H9 (cell line): ENCODE measurements around the gene ZSWIM9. TPM values are rescaled to one million over a fixed set of nuclear protein-coding genes. Genes with fewer than 3 reads are reported as not detected.

ENCODE experiments used
- DNase-seq: peaks from one replicate; pipeline ENCODE4 v3.0.0-alpha.2; 2017
- H2AFZ ChIP-seq: one replicate; pipeline ENCODE4 v1.6.1; 2013; ENCODE audit warnings: mild to moderate bottlenecking, low read length, control low read depth, moderate library complexity
- H2AK5ac ChIP-seq: 2 replicates; pipeline ENCODE4 v1.6.1; 2013; ENCODE audit warnings: low read length, control low read depth, mixed read lengths; ENCODE audit not compliant: insufficient read length
- H2BK120ac ChIP-seq: one replicate; pipeline ENCODE4 v1.6.1; 2013; ENCODE audit warnings: low read depth, mild to moderate bottlenecking, low read length, control low read depth, inconsistent platforms; ENCODE audit not compliant: poor library complexity, severe bottlenecking
- H2BK12ac ChIP-seq: 2 replicates; pipeline ENCODE4 v1.6.1; 2013; ENCODE audit warnings: low read length, control low read depth, mixed read lengths, low read depth; ENCODE audit not compliant: insufficient read length
- H2BK15ac ChIP-seq: 2 replicates; pipeline ENCODE4 v1.6.1; 2013; ENCODE audit warnings: low read depth, low read length, control low read depth
- H2BK20ac ChIP-seq: one replicate; pipeline ENCODE4 v1.6.1; 2013; ENCODE audit warnings: low read depth, mild to moderate bottlenecking, low read length, control low read depth, inconsistent platforms; ENCODE audit not compliant: poor library complexity, severe bottlenecking
- H2BK5ac ChIP-seq: 2 replicates; pipeline ENCODE4 v1.6.1; 2013; ENCODE audit warnings: low read length, control low read depth, mixed read lengths; ENCODE audit not compliant: insufficient read length
- H3K14ac ChIP-seq: 2 replicates; pipeline ENCODE4 v1.6.1; 2013; ENCODE audit warnings: low read length, control low read depth; ENCODE audit not compliant: insufficient read depth
- H3K18ac ChIP-seq: 2 replicates; pipeline ENCODE4 v1.6.1; 2013; ENCODE audit warnings: low read depth, mild to moderate bottlenecking, mixed read lengths, low read length, control low read depth; ENCODE audit not compliant: insufficient read length
- H3K23ac ChIP-seq: 2 replicates; pipeline ENCODE4 v1.6.1; 2013; ENCODE audit warnings: low read length, control low read depth, mixed read lengths, low read depth; ENCODE audit not compliant: insufficient read length
- H3K23me2 ChIP-seq: 2 replicates; pipeline ENCODE4 v1.6.1; 2013; ENCODE audit warnings: low read depth, mild to moderate bottlenecking, mixed read lengths, low read length, control low read depth; ENCODE audit not compliant: insufficient read length, poor library complexity, severe bottlenecking
- H3K27ac ChIP-seq: 2 replicates; pipeline ENCODE4 v1.5.1; 2013; ENCODE audit warnings: low read length, control low read depth, mixed read lengths, low read depth; ENCODE audit not compliant: insufficient read length
- H3K27me3 ChIP-seq: 2 replicates; pipeline ENCODE4 v1.6.1; 2013; ENCODE audit warnings: low read length, control low read depth, inconsistent platforms; ENCODE audit not compliant: insufficient read depth
- H3K4ac ChIP-seq: 2 replicates; pipeline ENCODE4 v1.6.1; 2013; ENCODE audit warnings: low read depth, mild to moderate bottlenecking, control low read depth, inconsistent platforms, low read length, moderate library complexity
- H3K4me1 ChIP-seq: 2 replicates; pipeline ENCODE4 v1.6.1; 2013; ENCODE audit warnings: low read length, control low read depth, inconsistent platforms; ENCODE audit not compliant: insufficient read depth
- H3K4me2 ChIP-seq: 2 replicates; pipeline ENCODE4 v1.6.1; 2013; ENCODE audit warnings: low read length, control low read depth, mixed read lengths; ENCODE audit not compliant: insufficient read length, insufficient read depth
- H3K56ac ChIP-seq: 2 replicates; pipeline ENCODE4 v1.6.1; 2013; ENCODE audit warnings: low read depth, mild to moderate bottlenecking, mixed read lengths, low read length, control low read depth; ENCODE audit not compliant: insufficient read length
- H3K79me1 ChIP-seq: 2 replicates; pipeline ENCODE4 v1.6.1; 2013; ENCODE audit warnings: low read depth, mild to moderate bottlenecking, moderate library complexity, low read length, control low read depth, inconsistent platforms; ENCODE audit not compliant: insufficient read depth, poor library complexity, severe bottlenecking
- H3K79me2 ChIP-seq: 2 replicates; pipeline ENCODE4 v1.6.1; 2013; ENCODE audit warnings: low read length, control low read depth, inconsistent platforms; ENCODE audit not compliant: insufficient read depth
- H3K9ac ChIP-seq: 2 replicates; pipeline ENCODE4 v1.6.1; 2013; ENCODE audit warnings: low read length, control low read depth, mixed read lengths; ENCODE audit not compliant: insufficient read length; ENCODE audit errors: extremely low read depth
- H3K9me3 ChIP-seq: one replicate; pipeline ENCODE4 v1.6.1; 2013; ENCODE audit warnings: low read depth, low read length, inconsistent platforms; ENCODE audit not compliant: control insufficient read depth
- H3T11ph ChIP-seq: one replicate; pipeline ENCODE4 v1.6.1; 2013; ENCODE audit warnings: mild to moderate bottlenecking, low read length, control low read depth, inconsistent platforms
- H4K20me1 ChIP-seq: one replicate; pipeline ENCODE4 v1.6.1; 2013; ENCODE audit not compliant: control insufficient read depth, insufficient read length, insufficient read depth
- H4K5ac ChIP-seq: 2 replicates; pipeline ENCODE4 v1.6.1; 2013; ENCODE audit warnings: low read depth, mild to moderate bottlenecking, mixed read lengths, low read length, control low read depth; ENCODE audit not compliant: insufficient read length
- H4K8ac ChIP-seq: replicated peaks from 2 replicates; pipeline ENCODE4 v1.6.1; 2013; ENCODE audit warnings: low read length, control low read depth, mixed read lengths, low read depth; ENCODE audit not compliant: insufficient read length
- H4K91ac ChIP-seq: 2 replicates; pipeline ENCODE4 v1.6.1; 2013; ENCODE audit warnings: low read depth, mild to moderate bottlenecking, moderate library complexity, mixed read lengths, low read length, control low read depth; ENCODE audit not compliant: insufficient read length
- H3K27ac Mint-ChIP-seq, 3 experiments: 2 replicates in 2 of 3; 3 replicates in 1 of 3; pipeline ENCODE4 v1.8.0; 2020 to 2021; ENCODE audit warnings: mixed read lengths in 3 of 3, mild to moderate bottlenecking in 1 of 3, moderate library complexity in 1 of 3
- H3K27me3 Mint-ChIP-seq: 2 replicates; pipeline ENCODE4 v1.8.0; 2021; ENCODE audit warnings: low read depth, mild to moderate bottlenecking, moderate library complexity, mixed read lengths
- H3K36me3 Mint-ChIP-seq, 3 experiments: 2 replicates in 2 of 3; 3 replicates in 1 of 3; pipeline ENCODE4 v1.8.0; 2020 to 2021; ENCODE audit warnings: low read depth in 3 of 3, mixed read lengths in 3 of 3; ENCODE audit not compliant: insufficient read depth in 1 of 3
- H3K4me1 Mint-ChIP-seq, 2 experiments: 2 replicates each; pipeline ENCODE4 v1.8.0; 2020; ENCODE audit warnings: mixed read lengths in 2 of 2
- H3K4me3 Mint-ChIP-seq, 2 experiments: 2 replicates in 1 of 2; 3 replicates in 1 of 2; pipeline ENCODE4 v1.8.0; 2020 to 2021; ENCODE audit warnings: mild to moderate bottlenecking in 2 of 2, mixed read lengths in 2 of 2, moderate library complexity in 1 of 2
- H3K9me3 Mint-ChIP-seq, 2 experiments: 2 replicates in 1 of 2; 3 replicates in 1 of 2; pipeline ENCODE4 v1.8.0; 2020; ENCODE audit warnings: mild to moderate bottlenecking in 2 of 2, mixed read lengths in 2 of 2, moderate library complexity in 1 of 2
- CTCF ChIP-seq: fragments of 200-600 bp; sonication (generic); conservative IDR thresholded peaks from 3 replicates; pipeline ENCODE4 v1.8.0; 2021; ENCODE audit warnings: antibody characterized with exemption, mild to moderate bottlenecking
- WGBS: extraction: QIAGEN DNeasy Blood & Tissue Kit; methylation state at CpG from one replicate; pipeline ENCODE4 v1.1.7; 2013; ENCODE audit warnings: missing lambda C conversion rate, low lambda C conversion rate, mixed read lengths; ENCODE audit not compliant: insufficient read length; ENCODE audit errors: extremely low coverage; 5-methylcytosine and 5-hydroxymethylcytosine counted together
- total RNA-seq: library from RNA; stranded (reverse); gene quantifications from 2 replicates; pipeline ENCODE4 v1.2.1, GENCODE V29; 2021

ZSWIM9 gene
- total RNA-seq, 1 experiment from 2014 or later: 8.9 TPM

GRCh38 chr19:48190288-48190884, 19.9 kb downstream of the ZSWIM9 start:
- Mint-ChIP-seq H3K4me1 (peaks cover 15 to 17% of the 10 kb centered on the region in 2 experiments), H3K36me3 (peaks cover 27 to 45% (median 27%) of the 10 kb centered on the region in 3 experiments), H3K27me3 (no peaks in the 10 kb centered on the region; the same call in 1 of the 2 replicates), H3K4me3 (peak overlapping the region in 1 of 2 experiments; percentile 17; a peak in 2 of 5 replicates), H3K27ac (peak overlapping the region in 2 of 3 experiments; percentile 71 to 90; a peak in 4 of 7 replicates), H3K9me3 (peaks cover 10 to 20% of the 10 kb centered on the region in 2 experiments)
- no peaks in the 10 kb centered on the region for H3K79me1 ChIP-seq
- no peak overlapping the region for H4K5ac ChIP-seq
- H3K79me2 ChIP-seq: no peaks in the 10 kb centered on the region
- no peak overlapping the region for H3K14ac ChIP-seq
- no peak overlapping the region for H2BK15ac ChIP-seq
- H3T11ph ChIP-seq: no peak overlapping the region
- no peak overlapping the region for H2AK5ac ChIP-seq
- no peak overlapping the region for H3K9ac ChIP-seq
- no peak overlapping the region for H2BK5ac ChIP-seq
- H3K56ac ChIP-seq: no peak overlapping the region
- no peak overlapping the region for H3K4ac ChIP-seq
- peak; percentile 75 for TF ChIP-seq CTCF
- no peak overlapping the region for H2BK20ac ChIP-seq
- H4K8ac ChIP-seq: no peak overlapping the region
- H2AFZ ChIP-seq: no peak overlapping the region
- no peaks in the 10 kb centered on the region for H3K9me3 ChIP-seq
- no peak overlapping the region for H4K91ac ChIP-seq
- no peak overlapping the region for H3K18ac ChIP-seq
- peak; percentile 98 for DNase-seq
- no peak overlapping the region for H2BK120ac ChIP-seq
- H3K4me2 ChIP-seq: peak overlapping the region; percentile 12
- no peaks in the 10 kb centered on the region for H4K20me1 ChIP-seq
- no peaks in the 10 kb centered on the region for H3K23me2 ChIP-seq
- no peaks in the 10 kb centered on the region for H3K27me3 ChIP-seq
- no peak overlapping the region for H2BK12ac ChIP-seq
- H3K23ac ChIP-seq: no peak overlapping the region
- 0 out of 2 replicates have a peak, but pooled peaks cover 2% of the 10 kb centered on the region for H3K4me1 ChIP-seq
- H3K27ac ChIP-seq: no peak overlapping the region
- no CpG with 5 or more reads among the region's 13 CpGs for WGBS
